PFSK-1 (cell line): ENCODE measurements around the gene DNAAF3.
A peak's percentile ranks its signal among the peaks of the same experiment; 100 is the strongest.

Source experiments
- FOXP2 ChIP-seq: optimal IDR thresholded peaks from 2 replicates; pipeline ENCODE3; 2011; ENCODE audit warnings: borderline replicate concordance, control low read depth, inconsistent platforms; ENCODE audit not compliant: insufficient read depth; ENCODE audit errors: extremely low read length, extremely low read depth
- POLR2AphosphoS5 ChIP-seq: IDR thresholded peaks from 2 replicates; pipeline ENCODE4 v1.6.1; 2012; ENCODE audit warnings: low read depth, mild to moderate bottlenecking, control low read depth, low read length, moderate library complexity
- REST ChIP-seq, 2 experiments: IDR thresholded peaks; 2 replicates each; pipeline versions ENCODE4 v1.6.1 to v1.8.0; 2011 to 2012; ENCODE audit warnings: low read depth in 2 of 2, low read length in 2 of 2, control low read depth in 1 of 2, inconsistent platforms in 1 of 2, mild to moderate bottlenecking in 1 of 2, moderate library complexity in 1 of 2; ENCODE audit not compliant: insufficient read depth in 1 of 2
- SIN3A ChIP-seq: IDR thresholded peaks from 2 replicates; pipeline ENCODE4 v1.6.1; 2012; ENCODE audit warnings: mild to moderate bottlenecking, low read length, moderate library complexity, borderline replicate concordance; ENCODE audit not compliant: insufficient read depth
- TAF1 ChIP-seq: IDR thresholded peaks from 2 replicates; pipeline ENCODE4 v1.6.1; 2012; ENCODE audit warnings: low read length, control low read depth, borderline replicate concordance; ENCODE audit not compliant: insufficient read depth

Gene DNAAF3

GRCh38 chr19:55181740-55182139 lies 15.3 kb upstream of the DNAAF3 start:
- TF ChIP-seq TAF1 (no peak), POLR2AphosphoS5 (no peak), FOXP2 (no peak), REST (IDR thresholded peaks at IDR 0.05; ENCODE audit: insufficient read depth in 1 of 2, low read depth in 2 of 2, low read length in 2 of 2) (no peak), SIN3A (no peak)

GRCh38 chr19:55179606-55180484 lies 13.4 kb upstream of the DNAAF3 start, which contains the start of gene SYT5:
SYT5 (minus strand) TSS chr19:55180289; CDS start chr19:55179041, 1,248 bp downstream.
- no peak for TF ChIP-seq POLR2AphosphoS5
- TF ChIP-seq SIN3A, result peak; percentile 100
- TF ChIP-seq TAF1, result no peak
- peak; percentile 97 to 98 for TF ChIP-seq REST (IDR thresholded peaks at IDR 0.05; ENCODE audit: insufficient read depth in 1 of 2, low read depth in 2 of 2, low read length in 2 of 2)

- TF ChIP-seq REST (IDR thresholded peaks at IDR 0.05; ENCODE audit: insufficient read depth in 1 of 2, low read depth in 2 of 2, low read length in 2 of 2) (peak in 1 of 2 experiments; percentile 54; a peak in 2 of 4 replicates), TAF1 (no peak), FOXP2 (no peak), POLR2AphosphoS5 (no peak), SIN3A (no peak)
Observed at GRCh38 chr19:55178781-55179599, 12.6 kb upstream of the DNAAF3 start.

- TF ChIP-seq SIN3A (no peak), FOXP2 (no peak), REST (IDR thresholded peaks at IDR 0.05; ENCODE audit: insufficient read depth in 1 of 2, low read depth in 2 of 2, low read length in 2 of 2) (no peak), POLR2AphosphoS5 (no peak)
Observed at GRCh38 chr19:55176076-55176475, 9.7 kb upstream of the DNAAF3 start.
